Epithelial cell of esophagus (primary cell): ENCODE measurements around the gene AP4S1.
"Not testable (repeated sequence)": the region's sequence is repeated elsewhere in the genome, so short reads cannot be mapped to it uniquely, and the experiment has no call there.

Experiments
- DNase-seq: peaks from one replicate; pipeline ENCODE4 v3.0.0; 2010; ENCODE audit warnings: low read depth
- H3K4me3 ChIP-seq: 2 replicates; pipeline ENCODE4 v1.5.1; 2011; ENCODE audit warnings: mild to moderate bottlenecking, low read length, control low read depth
- TF ChIP-seq, protein P1 (sequence below): IDR thresholded peaks from 2 replicates; pipeline ENCODE4 v1.5.1; 2011; ENCODE audit warnings: low read depth, mild to moderate bottlenecking, low read length, control low read depth, inconsistent platforms; ENCODE audit not compliant: insufficient read depth; ENCODE audit errors: missing control alignments

Gene AP4S1

DNA sequence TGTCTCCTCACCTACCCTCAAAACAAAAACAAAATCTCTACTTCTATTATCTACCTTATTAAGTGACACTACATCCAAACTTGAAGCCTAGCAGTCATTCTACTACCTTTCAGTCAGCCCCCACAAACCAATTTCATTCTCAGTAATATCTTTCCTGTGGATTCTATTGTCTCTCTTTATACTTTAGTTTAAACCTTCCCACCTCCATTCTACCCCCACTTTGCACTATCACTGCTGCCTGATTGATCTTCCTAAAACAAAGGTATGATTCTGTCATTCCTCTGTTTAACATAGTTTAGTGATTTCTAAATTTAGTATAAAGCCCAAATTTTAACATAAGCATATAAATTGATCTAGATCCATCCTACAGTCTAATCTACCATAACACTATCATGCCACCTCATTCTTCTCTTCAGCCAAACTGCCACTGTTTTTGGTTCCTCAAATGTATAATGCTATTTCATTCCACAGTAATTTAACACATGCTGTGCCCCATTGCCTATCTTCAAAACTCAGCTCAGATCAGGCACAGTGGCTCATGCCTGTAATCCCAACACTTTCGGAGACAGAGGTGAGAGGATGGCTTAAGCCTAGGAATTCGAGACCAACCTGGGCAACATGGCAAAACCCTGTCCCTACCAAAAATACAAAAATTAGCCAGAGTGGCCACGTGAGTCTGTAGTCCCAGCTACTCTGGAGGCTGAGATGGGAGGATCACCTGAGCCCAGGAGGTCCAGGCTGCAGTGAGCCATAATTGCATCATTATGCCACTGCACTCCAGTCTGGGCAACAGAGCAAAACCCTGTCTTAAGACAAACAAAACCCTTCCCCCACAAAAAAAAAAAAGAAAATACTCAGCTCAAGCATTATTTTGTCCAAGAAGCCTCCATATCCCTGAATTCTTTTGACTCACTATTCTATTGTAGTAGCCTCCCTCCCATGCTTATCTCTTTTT, 3.8 kb downstream of the AP4S1 start:
- no peak for DNase-seq
- no peak overlapping the region for H3K4me3 ChIP-seq
- TF ChIP-seq, protein P1, sequence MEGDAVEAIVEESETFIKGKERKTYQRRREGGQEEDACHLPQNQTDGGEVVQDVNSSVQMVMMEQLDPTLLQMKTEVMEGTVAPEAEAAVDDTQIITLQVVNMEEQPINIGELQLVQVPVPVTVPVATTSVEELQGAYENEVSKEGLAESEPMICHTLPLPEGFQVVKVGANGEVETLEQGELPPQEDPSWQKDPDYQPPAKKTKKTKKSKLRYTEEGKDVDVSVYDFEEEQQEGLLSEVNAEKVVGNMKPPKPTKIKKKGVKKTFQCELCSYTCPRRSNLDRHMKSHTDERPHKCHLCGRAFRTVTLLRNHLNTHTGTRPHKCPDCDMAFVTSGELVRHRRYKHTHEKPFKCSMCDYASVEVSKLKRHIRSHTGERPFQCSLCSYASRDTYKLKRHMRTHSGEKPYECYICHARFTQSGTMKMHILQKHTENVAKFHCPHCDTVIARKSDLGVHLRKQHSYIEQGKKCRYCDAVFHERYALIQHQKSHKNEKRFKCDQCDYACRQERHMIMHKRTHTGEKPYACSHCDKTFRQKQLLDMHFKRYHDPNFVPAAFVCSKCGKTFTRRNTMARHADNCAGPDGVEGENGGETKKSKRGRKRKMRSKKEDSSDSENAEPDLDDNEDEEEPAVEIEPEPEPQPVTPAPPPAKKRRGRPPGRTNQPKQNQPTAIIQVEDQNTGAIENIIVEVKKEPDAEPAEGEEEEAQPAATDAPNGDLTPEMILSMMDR: no peak

DNA sequence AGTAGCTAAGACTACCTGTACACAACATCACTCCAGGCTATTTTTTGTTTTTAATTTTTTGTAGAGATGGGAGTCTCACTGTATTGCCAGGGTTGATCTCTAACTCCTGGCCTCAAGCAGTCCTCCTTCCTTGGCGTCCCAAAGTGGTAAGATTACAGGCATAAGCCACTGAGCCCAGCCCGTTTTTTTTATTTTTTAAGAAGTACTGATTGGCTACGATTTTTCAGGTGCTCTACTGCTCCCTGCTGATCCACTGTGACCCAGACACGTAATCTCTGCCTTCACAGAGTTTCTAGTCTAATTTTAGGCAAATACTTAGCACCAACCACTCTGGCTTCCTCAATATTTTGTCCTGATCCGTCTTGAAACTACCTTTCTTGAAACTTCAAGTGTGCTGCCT, 5.0 kb downstream of the AP4S1 start:
- TF ChIP-seq, protein P1: no peak
- no peak overlapping the region for H3K4me3 ChIP-seq

GRCh38 chr14:31036552-31036951, 11.1 kb downstream of the AP4S1 start:
- TF ChIP-seq, protein P1: no peak
- no peak overlapping the region for H3K4me3 ChIP-seq
- DNase-seq: no peak

More for the DNA sequence above, 5.0 kb downstream of the AP4S1 start:
- no peak for DNase-seq

GRCh38 chr14:31037709-31038221, 12.3 kb downstream of the AP4S1 start:
- DNase-seq: no peak

DNA sequence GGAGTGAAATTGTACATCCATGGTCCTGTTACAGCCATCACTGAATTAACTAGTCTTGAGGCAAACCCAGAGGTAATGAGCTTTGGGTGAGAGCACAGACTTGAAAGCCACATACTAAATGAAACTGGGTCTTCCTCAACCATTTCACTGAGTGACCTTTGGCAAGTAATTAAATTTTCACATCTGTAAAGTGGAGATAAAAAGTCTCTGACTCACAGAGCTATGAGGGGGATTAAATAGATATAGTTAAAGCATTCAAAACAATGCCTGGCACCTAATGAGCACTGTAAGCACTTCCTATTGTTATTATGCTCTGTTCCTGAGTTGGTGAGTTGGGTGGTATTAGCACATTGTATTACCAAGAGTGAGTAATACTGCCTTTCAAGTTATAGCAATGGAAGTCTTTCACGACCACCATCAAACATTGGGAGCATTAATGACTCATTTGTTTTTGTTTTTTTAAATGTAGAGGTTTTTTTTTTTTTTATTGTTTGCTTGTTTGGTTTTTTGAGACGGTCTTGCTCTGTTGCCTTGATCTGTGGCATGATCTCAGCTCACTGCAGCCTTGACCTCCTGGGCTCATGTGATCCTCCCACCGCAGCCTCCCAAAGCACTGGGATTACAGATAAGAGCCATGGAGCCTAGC, 13.2 kb downstream of the AP4S1 start:
- DNase-seq: no peak
- TF ChIP-seq, protein P1: no peak
- H3K4me3 ChIP-seq: no peak overlapping the region

More at GRCh38 chr14:31037709-31038221, 12.3 kb downstream of the AP4S1 start:
- H3K4me3 ChIP-seq: no peak overlapping the region
- TF ChIP-seq, protein P1: no peak

GRCh38 chr14:31042300-31042699, 16.9 kb downstream of the AP4S1 start:
- no peak overlapping the region for H3K4me3 ChIP-seq
- TF ChIP-seq, protein P1: no peak
- DNase-seq: no peak

DNA sequence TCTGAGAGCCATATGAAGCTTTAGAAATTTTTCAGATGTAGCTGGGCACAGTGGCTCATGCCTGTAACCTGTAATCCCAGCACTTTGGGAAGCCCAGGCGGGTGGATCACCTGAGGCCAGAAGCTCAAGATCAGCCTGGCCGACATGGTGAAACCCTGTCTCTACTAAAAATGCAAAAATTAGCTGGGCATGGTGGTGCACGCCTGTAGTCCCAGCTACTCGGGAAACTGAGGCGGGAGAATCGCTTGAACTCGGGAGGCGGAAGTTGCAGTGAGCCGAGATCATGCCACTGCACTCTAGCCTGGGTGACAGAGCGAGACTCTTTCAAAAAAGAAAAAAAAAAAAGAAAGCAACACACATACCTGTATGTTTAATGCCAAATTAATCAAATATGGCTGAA, 17.4 kb downstream of the AP4S1 start:
- not testable (repeated sequence) for DNase-seq, H3K4me3 ChIP-seq
